ENCODE results near the gene DEFB132.

GRCh38 chr20:271528-271927, 14.0 kb downstream of the DEFB132 start:
- no peak for TF ChIP-seq ZNF70 (CRISPR knock-in tag; IDR thresholded peaks at IDR 0.05)
- no peak for TF ChIP-seq BACH2 (CRISPR knock-in tag; IDR thresholded peaks at IDR 0.05; ENCODE audit: borderline replicate concordance)
- no peak for TF ChIP-seq ARNTL (CRISPR knock-in tag; IDR thresholded peaks at IDR 0.05; ENCODE audit: borderline replicate concordance, low read depth)
- no peak for TF ChIP-seq PATZ1 (CRISPR knock-in tag; IDR thresholded peaks at IDR 0.05; ENCODE audit: borderline replicate concordance)
- no peak for TF ChIP-seq ZFP30 (CRISPR knock-in tag; IDR thresholded peaks at IDR 0.05)
- no peak for TF ChIP-seq POU6F1 (CRISPR knock-in tag; IDR thresholded peaks at IDR 0.05; ENCODE audit: borderline replicate concordance, low read depth)
- TF ChIP-seq GLIS3 (CRISPR knock-in tag; IDR thresholded peaks at IDR 0.05), result no peak
- TF ChIP-seq ZFP3 (CRISPR knock-in tag; IDR thresholded peaks at IDR 0.05), result no peak
- TF ChIP-seq CREB5 (CRISPR knock-in tag; IDR thresholded peaks at IDR 0.05; ENCODE audit: low read depth), result no peak
- TF ChIP-seq CSRNP3 (CRISPR knock-in tag; IDR thresholded peaks at IDR 0.05), result no peak
- TF ChIP-seq TCF4 (CRISPR knock-in tag; IDR thresholded peaks at IDR 0.05; ENCODE audit: borderline replicate concordance), result no peak
- TF ChIP-seq RARB (CRISPR knock-in tag; IDR thresholded peaks at IDR 0.05), result no peak
- TF ChIP-seq ISL1 (CRISPR knock-in tag; IDR thresholded peaks at IDR 0.05), result no peak

Measured in SK-N-SH treated with all-trans-retinoic acid at 6 μM for 48 hours (cell line).